ENCODE results near the gene PFKM.
"Not testable (repeated sequence)": the region's sequence is repeated elsewhere in the genome, so short reads cannot be mapped to it uniquely, and the experiment has no call there.

PFKM gene

DNA sequence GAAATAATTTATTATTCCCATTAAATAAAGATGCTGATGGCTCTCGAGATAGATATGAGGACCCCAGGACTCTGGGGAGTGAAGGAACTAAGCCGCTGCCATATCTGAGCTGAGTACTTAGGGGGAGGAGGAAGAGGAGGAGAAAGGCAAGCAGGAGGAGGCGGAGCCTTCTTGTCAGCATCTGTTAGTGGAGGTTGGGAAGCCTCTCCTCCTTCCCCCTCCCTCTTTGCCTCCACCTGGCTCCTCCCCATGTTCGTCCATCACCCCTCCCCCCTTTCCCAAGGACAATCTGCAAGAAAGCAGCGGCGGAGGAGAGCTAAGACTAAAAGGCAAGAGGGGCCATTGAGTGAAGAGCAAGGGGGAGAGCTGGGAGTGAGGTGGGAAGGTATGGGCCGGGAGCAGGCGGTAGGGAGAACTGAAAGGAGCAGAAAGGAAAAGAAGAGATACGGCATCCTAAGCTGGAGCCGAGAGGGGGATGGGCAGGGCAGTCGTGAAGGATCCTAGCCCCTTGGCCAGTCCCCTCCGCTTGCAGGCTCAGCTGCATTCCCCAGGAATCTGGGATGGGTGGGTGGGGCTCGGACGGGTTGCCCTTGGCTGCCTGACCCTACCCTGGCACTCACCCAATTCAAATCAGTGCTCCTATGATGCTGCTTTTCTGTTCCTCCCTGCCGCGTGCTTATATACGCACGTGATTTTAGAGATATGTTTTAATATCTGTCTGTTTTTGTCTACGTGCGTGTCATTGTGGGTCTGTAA lies at the start of gene PFKM:
Gene PFKM, plus strand, starts transcription at position 287 of the 756 bp plus-strand sequence. CDS start 3,411 bp downstream, outside the sequence.
- DNase-seq: peak; percentile 64

DNA sequence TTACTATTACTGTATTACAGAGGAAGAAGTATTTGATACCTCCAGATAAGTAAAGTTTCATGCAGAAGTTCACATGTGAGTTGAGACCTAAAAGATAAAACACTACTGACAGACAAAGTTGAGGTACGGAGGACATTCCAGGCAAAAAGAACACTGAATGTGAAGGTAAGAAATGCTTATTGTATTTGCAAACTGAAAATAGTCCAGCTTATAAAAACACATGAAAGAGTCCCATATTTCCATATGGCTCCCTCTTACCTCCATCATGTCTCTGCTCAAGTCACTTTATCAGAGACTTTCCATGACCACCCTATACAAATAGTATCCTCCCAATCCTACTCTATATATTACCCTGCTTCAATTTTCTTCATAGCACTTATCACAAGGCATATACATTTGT lies 49.1 kb upstream of the PFKM start:
- DNase-seq: no peak

DNA sequence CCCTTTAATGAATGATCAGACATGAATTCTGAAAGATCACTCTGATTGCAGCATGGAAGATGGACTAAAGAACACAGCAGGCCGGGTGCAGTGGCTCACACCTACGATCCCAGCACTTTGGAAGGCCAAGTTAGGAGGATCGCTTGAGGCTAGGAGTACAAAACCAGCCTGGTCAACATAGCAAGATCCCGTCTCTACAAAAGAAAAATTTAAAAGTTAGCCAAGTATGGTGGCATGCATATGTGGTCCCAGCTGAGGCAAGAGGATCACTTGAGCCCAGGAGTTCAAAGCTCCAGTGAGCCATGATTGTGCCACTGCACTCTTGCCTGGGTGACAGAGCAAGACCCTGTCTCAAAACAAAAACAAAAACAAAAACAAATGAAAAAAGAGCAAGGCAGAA lies 48.4 kb upstream of the PFKM start:
- DNase-seq: no peak

DNA sequence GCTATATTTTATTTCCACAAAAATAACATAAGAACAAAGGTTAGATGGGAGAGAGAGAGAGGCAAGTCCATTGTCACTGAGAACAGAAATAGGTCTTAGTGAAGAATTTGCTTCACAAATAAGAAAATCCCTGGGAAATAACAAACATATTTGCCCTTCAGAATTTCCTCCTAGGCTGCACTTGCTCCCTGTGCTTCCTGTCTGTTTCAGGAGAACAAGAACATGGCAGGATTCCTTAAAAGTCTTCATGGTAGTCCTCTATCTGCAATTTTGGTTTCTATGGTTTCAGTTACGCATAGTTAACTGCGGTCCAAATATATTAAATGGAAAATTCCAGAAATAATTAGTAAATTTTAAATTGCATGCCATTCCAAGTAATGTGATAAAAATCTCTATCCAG lies 47.4 kb upstream of the PFKM start:
- DNase-seq: no peak

DNA sequence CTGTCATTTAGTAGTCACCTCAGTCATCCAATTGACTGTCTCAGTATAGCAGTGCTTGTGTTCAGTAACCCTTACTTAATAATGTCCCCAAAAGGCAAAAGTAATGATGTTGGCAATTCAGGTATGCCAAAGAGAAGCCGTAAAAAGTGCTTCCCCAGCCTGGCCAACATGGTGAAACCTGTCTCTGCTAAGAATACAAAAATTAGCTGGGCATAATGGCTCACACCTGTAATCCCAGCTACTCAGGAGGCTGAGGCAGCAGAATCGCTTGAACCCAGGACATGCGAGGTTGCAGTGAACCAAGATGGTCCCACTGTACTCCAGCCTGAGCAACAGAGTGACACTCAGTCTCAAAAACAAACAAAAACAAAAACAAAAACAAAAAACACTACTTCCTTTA lies 46.9 kb upstream of the PFKM start:
- DNase-seq: no peak

DNA sequence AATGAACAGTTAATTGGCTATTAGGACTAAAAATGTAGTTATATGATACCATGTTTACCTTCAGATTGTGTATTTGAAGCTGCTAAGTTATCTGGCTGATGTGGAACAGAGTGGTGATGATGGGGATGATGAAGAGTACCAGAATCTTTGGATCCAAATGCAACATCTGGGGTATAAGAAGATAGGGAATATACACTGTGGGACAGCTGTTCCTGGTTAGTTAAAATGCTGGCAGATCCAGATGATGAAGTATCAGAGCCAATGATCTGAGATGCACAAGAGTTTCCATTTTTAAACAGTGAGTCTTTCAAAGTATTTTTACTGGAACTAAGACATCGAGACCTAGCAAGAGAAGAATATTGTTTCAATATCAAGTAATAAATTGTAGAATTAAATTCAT lies 44.9 kb upstream of the PFKM start:
- DNase-seq: no peak

DNA sequence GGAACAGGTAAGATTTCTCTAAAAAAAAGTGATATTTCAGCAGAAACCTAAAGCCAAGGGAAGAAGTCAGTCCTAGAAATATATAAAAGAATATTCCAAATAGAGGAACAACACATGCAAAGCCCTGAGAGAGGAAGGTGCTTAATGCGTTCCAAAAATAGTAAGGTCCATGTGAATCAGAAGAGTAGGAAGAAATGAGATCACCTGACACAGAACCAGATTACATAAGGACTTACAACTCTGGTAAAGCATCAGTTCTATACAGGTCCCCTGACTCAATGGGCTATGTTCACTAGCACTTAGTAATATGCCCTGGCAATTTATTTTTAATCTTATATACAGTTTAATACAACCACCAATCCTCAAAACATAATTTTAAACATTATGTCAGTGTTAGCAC lies 43.3 kb upstream of the PFKM start:
- DNase-seq: no peak

GRCh38 chr12:48077111-48077510 lies 42.1 kb upstream of the PFKM start:
- DNase-seq: no peak

GRCh38 chr12:48078901-48079300 lies 40.3 kb upstream of the PFKM start:
- DNase-seq: no peak

DNA sequence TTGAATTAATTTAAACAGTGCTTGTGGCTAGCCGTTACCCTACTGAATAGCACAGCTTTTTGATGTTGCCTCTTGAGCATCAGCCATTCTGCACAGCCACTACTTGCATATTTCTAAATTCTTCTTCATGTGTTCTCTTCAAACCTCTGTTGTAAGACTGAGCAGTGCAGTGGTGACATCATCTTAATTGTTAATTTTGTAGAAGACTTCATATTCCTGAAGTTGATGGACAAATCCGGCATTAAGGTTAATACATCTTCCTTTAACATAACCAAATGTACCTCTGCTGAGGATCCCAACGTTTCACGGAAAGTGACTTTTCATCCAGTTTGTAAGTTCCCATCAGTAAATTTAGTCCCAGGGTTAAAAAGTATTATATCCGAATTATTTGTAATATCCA lies 38.9 kb upstream of the PFKM start:
- no peak for DNase-seq

- DNase-seq: no peak
Measured at GRCh38 chr12:48080821-48081220, 38.3 kb upstream of the PFKM start.

DNA sequence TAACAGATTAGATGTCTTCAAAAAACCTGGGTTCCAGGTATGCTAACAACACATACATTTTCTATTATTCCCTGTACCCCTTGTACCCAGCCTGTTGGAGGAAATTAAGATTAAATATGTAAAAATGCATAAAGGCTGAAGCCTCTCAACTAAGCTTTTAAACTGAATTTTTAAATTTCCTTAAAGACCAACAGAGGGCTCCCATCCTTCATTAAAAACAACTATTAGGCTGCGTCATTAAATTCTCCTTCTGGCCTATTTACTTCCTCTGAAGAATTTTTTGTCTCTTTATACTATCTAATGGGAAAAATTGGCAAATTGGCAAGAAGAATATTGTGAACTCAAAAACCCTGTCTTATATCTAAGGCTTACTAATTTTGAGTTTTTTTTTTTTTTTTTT lies 35.1 kb upstream of the PFKM start:
- no peak for DNase-seq

DNA sequence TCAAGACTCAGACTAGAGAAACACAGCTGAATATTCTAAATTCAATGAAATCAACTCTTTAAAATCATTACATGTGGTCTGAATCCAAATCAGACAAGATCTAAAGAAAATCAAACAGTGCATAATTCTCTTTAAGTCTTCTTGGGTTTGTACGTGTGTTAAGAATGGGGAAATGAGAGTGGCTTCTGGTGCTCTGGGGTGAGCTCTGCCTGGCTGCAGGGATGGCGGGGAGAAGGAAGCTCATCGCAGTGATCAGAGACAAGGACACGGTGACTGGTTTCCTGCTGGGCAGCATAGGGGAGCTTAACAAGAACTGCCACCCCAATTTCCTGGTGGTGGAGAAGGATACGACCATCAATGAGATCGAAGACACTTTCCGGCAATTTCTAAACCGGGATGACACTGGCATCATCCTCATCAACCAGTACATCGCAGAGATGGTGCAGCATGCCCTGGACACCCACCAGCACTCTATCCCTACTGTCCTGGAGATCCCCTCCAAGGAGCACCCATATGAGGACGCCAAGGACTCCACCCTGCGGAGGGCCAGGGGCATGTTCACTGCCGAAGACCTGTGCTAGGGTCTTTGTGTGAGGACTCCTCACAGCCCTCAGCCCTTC lies 34.2 kb upstream of the PFKM start:
- DNase-seq: no peak

GRCh38 chr12:48086327-48086726 lies 32.8 kb upstream of the PFKM start:
- no peak for DNase-seq

- DNase-seq: no peak
Measured at GRCh38 chr12:48092611-48093010, 26.6 kb upstream of the PFKM start.

GRCh38 chr12:48104531-48104930 lies 14.6 kb upstream of the PFKM start:
- DNase-seq: no peak

- no peak for DNase-seq
Measured at GRCh38 chr12:48105321-48105866, 13.8 kb upstream of the PFKM start.

GRCh38 chr12:48105867-48106680 lies 13.1 kb upstream of the PFKM start, which contains the start of gene SENP1:
Gene SENP1 (minus strand): TSS chr12:48106079. CDS start chr12:48101472, 4,607 bp downstream.
- peak; percentile 73 for DNase-seq

DNA sequence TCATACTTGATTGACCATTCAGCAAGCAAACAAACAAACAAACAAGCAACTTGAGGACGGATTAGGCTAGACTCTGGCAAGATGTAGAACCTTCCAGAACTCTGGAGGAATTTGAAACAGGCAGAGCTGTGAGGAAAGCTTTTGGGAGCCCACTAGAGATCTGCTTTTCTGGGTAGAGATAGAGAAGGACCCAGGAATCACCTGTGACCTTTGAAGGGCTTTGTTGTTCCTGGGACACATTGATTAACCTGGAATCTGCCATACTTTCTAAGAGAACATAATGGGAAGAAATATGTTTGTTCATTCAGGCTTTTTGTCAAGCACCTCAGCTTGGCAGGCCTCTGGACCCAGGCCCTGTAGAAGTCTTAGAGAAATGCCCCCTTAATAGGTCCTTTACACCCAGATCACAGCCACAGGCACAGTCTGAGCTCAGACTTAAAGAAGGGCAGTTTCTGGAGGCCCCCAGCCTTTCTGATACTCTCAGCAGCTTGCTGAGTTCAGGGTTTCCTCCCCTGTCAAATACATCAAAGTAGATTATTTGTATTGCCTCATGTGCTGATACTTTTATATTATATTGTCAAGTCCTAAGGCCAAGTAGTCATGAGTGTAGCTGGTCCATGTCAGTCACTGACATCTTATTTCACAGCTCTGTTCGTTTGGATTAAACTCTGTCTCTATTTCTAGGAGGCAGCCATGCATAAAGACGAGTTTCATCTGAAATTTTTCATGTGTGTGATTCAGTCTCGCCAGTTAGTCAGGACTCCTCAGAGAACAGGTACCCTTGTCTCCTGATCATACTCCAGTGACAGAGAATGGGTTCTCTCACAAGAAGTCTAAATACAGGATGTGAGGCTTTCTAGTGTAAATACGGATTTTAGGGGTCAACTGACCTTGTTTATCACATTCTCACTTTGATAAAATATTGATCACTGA lies 12.2 kb upstream of the PFKM start:
- no peak for DNase-seq

DNA sequence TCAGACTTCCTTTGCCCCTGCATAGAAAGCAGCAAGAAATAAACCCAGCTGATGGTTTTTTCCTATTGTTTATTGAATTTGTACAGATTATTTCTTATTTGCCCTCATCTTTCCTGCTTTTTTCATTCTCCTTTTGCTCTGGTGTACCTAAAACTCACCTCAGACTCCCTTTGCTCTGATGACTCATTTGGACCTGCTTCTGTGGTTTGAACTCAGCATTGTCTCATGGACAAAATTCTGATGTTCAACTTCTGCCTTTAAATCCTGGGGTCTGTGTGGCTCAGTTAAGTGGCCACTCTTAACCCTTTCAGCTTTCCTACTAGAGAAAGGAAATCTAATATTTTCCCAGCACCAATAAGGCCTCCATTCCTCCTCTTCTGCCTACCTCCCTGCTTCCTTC lies 9.7 kb upstream of the PFKM start:
- DNase-seq: no peak

DNA sequence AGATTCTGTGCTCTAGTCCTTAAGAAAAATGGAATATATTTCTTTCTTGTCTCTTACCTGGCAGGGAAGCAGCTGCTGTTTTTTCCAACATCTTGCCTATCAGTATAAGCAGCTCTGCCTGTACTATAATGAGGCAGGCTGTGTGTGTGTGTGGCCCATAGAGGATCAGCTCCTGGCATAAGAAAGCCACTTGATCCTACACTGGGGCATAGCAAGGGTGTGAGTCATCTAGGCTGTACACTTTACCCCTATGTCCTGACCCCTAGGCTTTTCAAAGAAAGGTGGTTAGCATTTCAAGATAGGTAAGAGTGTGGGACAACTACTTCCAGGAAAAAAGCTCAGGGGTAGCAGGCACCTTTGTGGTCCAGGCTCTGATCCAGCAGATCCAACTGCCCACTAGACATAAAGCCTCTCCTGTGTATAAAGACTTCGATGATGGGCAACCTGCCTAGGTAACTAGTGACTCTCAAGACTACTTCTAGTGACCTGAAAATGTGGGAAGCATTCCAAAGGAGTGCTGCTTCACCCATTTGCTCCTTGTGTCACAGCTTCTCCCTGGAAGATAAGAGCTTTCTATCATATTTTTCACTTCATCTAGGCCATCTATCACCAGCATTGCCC lies 8.4 kb upstream of the PFKM start:
- DNase-seq: no peak

- DNase-seq: not testable (repeated sequence)
Measured at GRCh38 chr12:48111312-48111693, 7.9 kb upstream of the PFKM start.
